Bronchial epithelial cell (primary cell): ENCODE measurements around the gene WNT3. TPM values are rescaled to one million over a fixed set of nuclear protein-coding genes. Genes with fewer than 3 reads are reported as not detected.
"Not testable (repeated sequence)": the region's sequence is repeated elsewhere in the genome, so short reads cannot be mapped to it uniquely, and the experiment has no call there.

Experiments used
- DNase-seq: peaks from one replicate; pipeline ENCODE4 v3.0.0-alpha.2; 2010; ENCODE audit warnings: low read depth
- FAIRE-seq: peaks from 2 replicates; lab custom pipeline; 2011; peaks lifted over from hg19 to GRCh38; lab: Jason Lieb, UNC
- H3K27me3 ChIP-seq: 2 replicates; pipeline ENCODE4 v1.5.1; 2011; ENCODE audit warnings: low read length; ENCODE audit not compliant: control insufficient read depth, insufficient read depth
- H3K36me3 ChIP-seq: 2 replicates; pipeline ENCODE4 v1.5.1; 2011; ENCODE audit warnings: low read length; ENCODE audit not compliant: control insufficient read depth, insufficient read depth
- H3K4me3 ChIP-seq: 2 replicates; pipeline ENCODE4 v1.5.1; 2011; ENCODE audit warnings: mild to moderate bottlenecking, low read depth, low read length, control low read depth
- total RNA-seq: library from RNA; depleted of rRNA; stranded (reverse); fragments of >200 nt; gene quantifications from 2 replicates; pipeline ENCODE4 v1.2.1, GENCODE V29; 2014
- TF ChIP-seq, protein P1 (sequence below): IDR thresholded peaks from 2 replicates; pipeline ENCODE4 v1.5.1; 2011; ENCODE audit warnings: mild to moderate bottlenecking, moderate library complexity, low read length, control low read depth, inconsistent platforms; ENCODE audit not compliant: insufficient read depth, severe bottlenecking

Gene WNT3
- total RNA-seq, 1 donor from 2014 or later: 0.79 TPM

DNA sequence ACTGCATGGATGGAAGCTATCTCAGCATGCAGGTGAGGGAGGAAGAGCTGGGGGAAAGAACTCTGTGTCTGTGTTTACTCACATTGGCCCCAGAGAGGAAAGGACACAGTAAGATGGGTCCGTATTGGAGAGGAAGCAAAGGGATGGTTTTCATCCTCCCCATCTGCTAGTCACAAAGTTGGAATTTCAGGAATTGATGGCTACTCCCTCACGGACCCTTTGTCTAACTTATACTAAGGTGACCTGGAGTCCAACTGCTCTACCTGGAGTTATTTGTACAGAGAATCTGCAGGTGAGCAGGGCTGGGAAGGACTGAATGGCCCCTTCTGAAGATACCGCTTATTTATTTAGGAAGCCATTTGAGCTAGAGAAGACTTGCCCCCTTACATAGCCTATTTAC lies 55.1 kb downstream of the WNT3 start:
- Histone ChIP-seq H3K27me3 (no peaks in the 10 kb centered on the region), H3K36me3 (no peaks in the 10 kb centered on the region), H3K4me3 (no peak overlapping the region)
- FAIRE-seq (no peak), DNase-seq (no peak)
- TF ChIP-seq, protein P1, sequence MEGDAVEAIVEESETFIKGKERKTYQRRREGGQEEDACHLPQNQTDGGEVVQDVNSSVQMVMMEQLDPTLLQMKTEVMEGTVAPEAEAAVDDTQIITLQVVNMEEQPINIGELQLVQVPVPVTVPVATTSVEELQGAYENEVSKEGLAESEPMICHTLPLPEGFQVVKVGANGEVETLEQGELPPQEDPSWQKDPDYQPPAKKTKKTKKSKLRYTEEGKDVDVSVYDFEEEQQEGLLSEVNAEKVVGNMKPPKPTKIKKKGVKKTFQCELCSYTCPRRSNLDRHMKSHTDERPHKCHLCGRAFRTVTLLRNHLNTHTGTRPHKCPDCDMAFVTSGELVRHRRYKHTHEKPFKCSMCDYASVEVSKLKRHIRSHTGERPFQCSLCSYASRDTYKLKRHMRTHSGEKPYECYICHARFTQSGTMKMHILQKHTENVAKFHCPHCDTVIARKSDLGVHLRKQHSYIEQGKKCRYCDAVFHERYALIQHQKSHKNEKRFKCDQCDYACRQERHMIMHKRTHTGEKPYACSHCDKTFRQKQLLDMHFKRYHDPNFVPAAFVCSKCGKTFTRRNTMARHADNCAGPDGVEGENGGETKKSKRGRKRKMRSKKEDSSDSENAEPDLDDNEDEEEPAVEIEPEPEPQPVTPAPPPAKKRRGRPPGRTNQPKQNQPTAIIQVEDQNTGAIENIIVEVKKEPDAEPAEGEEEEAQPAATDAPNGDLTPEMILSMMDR: no peak

DNA sequence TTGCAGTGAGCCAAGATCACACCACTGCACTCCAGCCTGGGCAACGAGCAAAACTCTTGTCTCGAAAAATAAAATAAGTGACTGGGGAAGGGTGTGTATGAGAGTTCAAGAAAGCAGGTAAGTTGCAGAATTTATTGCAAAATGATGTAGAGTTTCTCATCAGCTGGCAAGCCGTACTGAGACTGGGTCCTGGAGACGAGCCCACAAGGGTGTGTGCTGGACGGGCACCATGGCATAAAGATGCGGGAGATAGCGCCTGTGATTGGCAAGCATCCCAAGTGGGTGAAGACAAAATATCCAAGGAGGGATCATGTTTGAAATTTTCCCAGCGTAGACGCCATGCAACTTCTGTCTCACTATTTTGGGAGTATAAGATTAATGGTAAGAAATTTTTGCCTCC lies 59.4 kb downstream of the WNT3 start:
- FAIRE-seq: no peak
- DNase-seq: no peak
- TF ChIP-seq, protein P1: no peak
- Histone ChIP-seq H3K4me3 (no peak overlapping the region), H3K27me3 (no peaks in the 10 kb centered on the region), H3K36me3 (no peaks in the 10 kb centered on the region)

DNA sequence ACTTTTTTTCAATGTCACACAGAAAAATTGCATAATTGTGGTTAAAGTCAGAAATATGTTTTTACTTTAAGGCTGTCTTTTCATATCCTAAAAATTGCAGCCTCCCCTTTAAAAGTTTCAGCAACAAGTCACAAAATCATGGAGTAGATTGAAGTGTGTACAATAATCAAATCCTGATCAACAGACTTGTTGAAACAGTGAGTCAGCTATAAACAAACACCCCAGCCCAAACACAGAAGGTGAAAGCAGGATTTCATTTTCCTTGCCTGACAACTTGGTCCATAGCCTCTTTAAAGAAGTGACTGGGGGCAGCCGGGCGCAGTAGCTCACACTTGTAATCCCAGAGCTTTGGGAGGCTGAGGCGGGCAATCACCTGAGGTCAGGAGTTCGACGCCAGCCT lies 59.9 kb downstream of the WNT3 start:
- FAIRE-seq: no peak
- Histone ChIP-seq H3K27me3 (no peaks in the 10 kb centered on the region), H3K36me3 (no peaks in the 10 kb centered on the region), H3K4me3 (no peak overlapping the region)
- TF ChIP-seq, protein P1: no peak
- peak; percentile 76 for DNase-seq

DNA sequence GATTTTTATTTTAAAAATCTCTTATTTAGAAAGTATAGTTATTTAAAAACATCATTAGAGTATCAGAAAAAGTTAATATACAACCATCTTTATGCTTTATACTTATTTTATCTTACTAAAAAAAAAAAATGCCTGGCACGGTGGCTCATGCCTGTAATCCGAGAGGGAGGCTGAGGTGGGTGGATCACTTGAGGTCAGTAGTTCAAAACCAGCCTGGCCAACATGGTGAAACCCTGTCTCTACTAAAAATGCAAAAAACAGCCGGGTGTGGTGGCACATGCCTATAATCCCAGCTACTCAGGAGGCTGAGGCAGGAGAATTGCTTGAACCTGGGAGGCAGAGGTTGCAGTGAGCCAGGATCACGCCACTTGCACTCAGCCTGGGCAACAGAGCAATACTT lies 60.9 kb downstream of the WNT3 start:
- FAIRE-seq, H3K4me3 ChIP-seq, H3K27me3 ChIP-seq, DNase-seq, H3K36me3 ChIP-seq: not testable (repeated sequence)

DNA sequence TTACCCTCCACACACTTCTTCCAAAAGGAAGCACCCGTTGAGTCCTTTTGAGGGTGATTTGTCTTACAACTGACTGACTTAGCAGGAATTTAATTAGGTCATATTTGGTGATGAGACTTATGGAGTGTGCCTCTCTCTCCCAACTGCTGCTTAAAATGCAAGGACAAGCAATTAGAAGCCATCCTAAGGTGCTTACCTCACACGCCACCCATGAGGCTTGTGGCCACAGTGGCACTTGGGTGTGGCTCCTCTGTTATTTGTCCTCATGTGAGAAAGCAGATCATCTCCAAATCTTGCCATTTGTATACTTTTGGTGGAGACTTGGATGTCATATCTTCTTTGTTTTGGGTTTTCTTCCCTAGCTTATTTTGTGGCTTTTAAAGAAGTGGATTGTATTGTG lies 61.6 kb downstream of the WNT3 start:
- DNase-seq (no peak), FAIRE-seq (no peak)
- Histone ChIP-seq H3K36me3 (no peaks in the 10 kb centered on the region), H3K4me3 (no peak overlapping the region), H3K27me3 (no peaks in the 10 kb centered on the region)
- TF ChIP-seq, protein P1: no peak

DNA sequence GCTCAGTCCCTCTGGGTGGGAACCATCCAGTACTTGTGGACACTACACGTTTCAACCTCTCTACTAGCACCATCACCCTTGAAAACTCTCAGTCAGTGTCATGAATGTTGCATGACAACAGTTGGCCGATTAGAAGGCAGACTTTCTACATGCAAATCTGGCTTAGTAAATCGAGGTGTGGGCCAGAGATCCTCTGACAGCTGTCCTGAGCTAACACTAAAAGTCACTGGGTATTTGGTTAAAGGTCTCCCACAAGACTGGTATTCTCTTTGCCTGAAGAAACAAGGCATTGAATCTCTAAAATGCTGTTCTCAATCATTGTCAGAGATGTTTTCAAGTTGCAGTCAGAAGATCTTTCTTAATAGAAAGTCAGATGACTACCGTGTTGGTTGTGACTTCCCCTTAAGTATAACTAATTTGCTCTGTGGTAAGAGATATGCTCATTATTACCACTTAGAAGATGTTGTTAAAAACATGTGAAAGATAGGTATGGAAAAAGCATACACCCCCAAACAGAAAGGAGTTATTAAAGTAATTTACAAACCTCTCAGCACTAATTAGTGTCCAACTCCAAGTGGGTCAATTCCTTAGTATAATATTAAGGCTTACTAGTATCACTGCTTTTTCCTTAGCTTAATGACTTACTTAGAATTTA lies 62.3 kb downstream of the WNT3 start:
- Histone ChIP-seq H3K36me3 (no peaks in the 10 kb centered on the region), H3K4me3 (no peak overlapping the region), H3K27me3 (no peaks in the 10 kb centered on the region)
- DNase-seq (no peak), FAIRE-seq (no peak)
- TF ChIP-seq, protein P1: no peak
